NCI-H2081 (cell line): ENCODE results near the gene PRM2.

Experiments used
- DNase-seq, 2 experiments: peaks; one replicate each; lab custom pipeline; 2025; lab: John Stamatoyannopoulos, UW

The PRM2 gene, protein sequence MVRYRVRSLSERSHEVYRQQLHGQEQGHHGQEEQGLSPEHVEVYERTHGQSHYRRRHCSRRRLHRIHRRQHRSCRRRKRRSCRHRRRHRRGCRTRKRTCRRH

DNA sequence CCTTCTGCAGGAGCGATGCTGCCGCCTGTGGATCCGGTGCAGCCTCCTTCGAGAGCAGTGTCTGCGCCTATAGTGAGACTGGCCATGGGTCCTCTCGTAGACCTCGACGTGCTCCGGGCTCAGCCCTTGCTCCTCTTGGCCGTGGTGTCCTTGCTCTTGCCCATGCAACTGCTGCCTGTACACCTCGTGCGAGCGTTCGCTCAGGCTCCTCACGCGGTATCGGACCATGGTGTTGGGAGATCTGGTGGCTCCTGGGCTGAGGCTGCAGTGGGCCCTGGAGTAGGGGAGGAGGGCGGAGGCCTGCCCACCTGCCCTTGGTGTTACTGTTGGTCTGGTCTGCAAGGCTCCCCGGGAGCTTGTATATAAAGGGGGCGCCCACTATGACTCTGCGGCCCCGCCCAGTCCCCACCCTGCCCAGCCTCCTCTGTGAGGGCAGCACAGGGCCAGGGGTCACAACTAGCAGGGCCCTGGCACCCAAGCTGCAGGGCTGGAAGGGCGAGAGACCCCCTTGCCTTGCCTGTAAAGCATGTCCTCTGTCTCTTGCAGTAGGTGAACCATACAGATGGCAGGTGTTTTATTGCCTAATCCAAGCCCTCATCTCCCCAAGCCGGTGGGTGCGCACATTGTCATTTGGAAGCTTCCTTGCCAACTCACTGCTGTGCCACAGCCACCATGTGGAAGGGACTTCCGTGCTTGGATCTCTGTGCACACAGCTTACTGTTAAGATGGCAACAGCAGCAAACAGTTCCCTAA lies at the start of gene PRM2:
TSS of gene PRM2 (minus strand) at position 338 of the 753 bp plus-strand sequence. CDS start at position 228, 110 bp downstream.
- no peak for DNase-seq

DNA sequence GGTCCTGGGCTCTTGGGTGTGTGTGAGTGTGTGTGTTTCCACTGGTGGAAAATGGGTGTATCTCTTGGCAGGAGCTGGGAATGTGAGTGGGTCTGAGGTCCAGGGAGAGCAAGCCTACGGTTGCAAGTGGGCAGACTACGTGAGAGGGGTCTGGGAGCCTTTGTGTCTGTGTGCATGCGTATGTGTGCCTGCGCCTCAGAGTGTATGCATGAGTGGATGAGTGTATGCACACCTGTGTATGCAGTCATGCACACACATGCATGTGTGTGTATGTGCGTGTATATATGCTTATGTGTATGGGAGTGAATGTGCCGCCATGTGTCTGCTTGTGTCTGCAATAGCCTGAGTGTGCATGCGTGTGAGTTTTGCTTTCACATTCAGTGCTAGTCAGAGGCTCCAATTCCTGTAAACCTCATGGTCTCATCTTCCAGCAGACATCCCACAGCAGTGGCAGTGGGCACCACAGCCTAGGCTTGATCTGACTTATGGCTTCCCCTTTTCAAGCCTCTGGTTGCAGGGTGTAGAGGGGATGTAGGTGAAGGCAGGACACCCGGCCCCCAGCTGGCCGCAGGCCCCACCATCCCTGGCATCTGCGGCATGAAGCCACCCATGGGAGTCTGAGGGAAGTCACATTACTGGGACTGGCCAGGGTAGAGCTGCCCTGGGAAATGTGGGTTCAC lies 49.3 kb upstream of the PRM2 start:
- no peak for DNase-seq

DNA sequence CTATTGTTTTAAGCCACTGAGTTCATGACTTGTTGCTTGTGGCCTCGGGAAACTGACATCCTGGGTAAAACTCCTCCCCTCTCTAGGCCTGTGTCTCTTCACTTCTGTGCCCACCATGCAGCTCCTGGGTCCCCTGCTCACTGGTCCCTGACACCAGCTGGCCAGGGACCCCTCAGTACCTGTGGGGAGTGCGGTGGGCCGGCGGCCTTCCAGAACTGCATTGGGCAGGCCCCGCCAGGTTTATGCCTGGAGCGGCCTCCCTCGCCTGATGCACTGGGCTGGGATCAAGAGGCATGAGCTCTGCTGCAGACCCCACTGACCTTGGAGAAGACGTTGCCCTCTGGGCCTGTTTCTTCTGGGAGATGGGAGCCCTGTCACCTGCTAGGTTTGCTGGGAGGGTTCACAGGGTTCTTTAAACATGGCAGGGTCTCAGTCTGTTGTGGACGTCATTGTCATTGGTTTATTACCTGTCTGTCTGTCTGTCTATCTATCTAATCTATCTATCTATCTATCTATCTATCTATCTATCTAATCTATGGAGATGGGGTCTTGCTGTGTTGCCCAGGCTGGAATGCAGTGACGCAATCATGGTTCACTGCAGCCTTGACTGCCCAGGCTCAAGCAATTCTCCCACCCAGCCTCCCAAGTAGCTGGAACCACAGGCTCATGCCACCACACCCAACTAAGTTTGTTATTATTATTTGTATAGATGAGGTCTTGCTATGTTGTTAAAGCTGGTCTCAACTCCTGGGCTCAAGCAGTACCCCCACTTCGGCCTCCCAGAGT lies 47.5 kb upstream of the PRM2 start:
- DNase-seq, result no peak

DNA sequence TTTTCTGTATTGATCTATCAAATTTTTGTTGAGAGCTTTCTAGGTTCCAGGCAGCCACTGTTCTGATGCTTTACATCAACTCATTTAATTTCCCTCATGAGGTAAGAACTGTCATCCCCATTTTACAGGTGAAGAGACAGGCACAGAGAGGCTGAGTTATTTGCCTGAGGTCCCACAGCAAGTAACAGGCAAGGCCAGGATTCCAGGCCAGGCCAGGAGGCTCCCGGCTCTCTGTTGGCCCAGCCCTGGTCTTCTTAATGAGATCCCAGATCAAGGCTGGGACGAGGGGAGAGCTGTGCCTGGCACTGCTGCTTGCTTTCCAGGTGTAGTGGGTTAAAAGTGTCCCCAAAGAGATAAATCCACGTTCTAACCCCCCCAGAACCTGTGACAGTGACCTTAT lies 46.5 kb upstream of the PRM2 start:
- DNase-seq, result no peak

DNA sequence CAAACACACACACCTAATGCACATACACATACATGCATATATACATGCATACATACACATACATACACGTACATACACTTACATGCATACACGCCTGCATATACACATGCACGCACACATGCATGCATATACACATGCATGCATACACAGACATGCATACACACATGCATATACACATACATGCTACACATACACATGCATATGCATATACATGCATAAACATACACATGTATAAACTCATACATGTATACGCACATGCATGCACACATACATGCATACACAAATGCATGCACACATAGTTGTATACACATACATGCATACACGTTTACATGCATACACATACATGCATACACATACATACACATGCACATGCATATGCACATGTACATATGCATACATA lies 45.4 kb upstream of the PRM2 start:
- no peak for DNase-seq

DNA sequence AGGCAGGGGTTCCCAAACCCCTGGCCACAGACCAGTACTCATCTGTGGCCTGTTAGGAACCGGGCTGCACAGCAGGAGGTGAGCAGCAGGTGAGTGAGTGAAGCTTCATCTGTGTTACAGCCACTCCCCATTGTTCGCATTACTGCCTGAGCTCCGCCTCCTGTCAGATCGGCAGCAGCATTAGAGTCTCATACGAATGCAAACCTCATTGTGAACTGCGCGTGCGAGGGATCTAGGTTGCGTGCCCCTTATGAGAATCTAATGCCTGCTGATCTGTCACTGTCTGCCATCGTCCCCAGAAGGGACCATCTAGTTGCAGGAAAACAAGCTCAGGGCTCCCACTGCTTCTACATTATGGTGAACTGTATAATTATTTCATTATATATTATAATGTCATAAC lies 43.9 kb upstream of the PRM2 start:
- no peak for DNase-seq

DNA sequence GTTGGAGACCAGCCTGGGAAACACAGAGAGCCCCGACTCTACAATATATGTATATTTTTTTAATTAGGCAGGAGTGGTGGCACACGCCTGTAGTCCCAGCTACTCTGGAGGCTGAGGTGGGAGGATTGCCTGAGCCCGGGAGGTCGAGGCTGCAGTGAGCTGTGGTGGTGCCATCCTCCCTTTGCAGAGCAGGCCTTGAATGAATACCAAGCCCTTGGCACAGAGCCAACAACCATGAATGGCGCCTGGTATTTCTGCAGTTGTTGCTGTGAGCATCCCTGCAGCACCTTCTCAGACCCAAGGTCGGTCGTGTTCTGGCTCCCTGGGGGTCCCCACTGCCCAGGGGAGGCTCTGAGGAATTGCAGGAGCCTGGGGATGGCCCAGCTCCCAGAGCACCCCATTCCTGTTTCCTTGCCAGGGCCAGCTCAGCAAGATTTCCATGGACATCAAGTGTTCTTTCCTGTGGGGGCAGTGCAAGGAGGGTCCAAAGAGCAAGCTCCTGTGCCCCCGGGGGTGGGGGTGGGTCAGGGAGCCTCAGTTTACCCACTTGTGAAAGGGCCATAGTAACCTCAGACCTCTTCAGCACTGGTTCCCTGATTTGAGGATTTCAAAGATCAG lies 43.4 kb upstream of the PRM2 start:
- DNase-seq, result no peak

DNA sequence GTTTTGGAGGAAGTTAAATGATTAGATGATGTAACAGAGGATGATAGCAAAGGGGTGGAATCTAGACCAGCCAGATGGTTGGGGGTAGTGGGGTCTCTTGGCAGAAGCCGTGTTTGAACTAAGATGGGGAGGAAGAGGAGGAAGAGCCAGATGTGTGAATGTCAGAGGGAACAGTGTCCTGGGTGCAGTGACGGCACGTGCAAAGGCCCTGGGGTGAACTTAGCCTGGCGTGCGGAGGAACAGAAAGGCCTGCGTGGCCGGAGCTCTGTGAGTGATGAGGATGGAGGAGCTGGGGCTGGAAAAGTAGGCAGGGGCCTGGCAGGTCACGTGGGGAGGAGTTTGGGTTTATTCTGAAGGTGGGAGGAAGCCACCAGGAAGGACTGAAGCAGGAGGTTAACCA lies 42.5 kb upstream of the PRM2 start:
- no peak for DNase-seq

DNA sequence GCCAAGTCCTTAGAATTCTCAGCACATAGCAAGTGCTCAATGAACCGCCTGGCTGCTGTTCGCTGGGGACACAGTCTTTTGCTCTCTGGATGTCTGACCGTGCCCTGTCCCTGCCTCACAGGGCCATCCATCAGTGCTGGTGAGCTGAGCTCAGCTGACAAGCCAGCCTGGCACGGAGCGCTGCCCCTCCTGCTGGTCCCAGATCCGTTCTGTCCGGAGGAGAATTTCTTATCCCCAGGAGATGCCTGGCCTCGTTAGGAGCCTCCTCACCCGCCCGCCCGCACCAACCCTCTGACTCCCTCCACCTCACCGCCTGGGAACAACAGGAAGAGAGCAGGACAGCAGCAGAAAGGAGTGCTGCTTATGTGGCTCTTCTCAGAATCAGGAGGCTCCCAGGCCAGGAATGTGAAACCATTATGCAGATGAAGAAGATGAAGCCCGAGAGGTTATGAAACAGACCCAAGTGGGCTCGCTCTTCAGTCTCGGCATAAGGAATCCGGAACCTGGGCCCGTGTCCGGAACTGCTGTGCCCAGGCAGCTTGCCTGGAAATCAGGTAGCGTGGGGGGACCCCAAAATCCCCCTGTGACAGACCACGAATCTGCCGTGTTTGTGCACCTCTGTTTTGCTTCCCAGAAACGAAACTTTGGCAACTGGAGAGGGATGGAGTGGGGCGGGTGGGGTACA lies 40.2 kb upstream of the PRM2 start:
- DNase-seq, result no peak

DNA sequence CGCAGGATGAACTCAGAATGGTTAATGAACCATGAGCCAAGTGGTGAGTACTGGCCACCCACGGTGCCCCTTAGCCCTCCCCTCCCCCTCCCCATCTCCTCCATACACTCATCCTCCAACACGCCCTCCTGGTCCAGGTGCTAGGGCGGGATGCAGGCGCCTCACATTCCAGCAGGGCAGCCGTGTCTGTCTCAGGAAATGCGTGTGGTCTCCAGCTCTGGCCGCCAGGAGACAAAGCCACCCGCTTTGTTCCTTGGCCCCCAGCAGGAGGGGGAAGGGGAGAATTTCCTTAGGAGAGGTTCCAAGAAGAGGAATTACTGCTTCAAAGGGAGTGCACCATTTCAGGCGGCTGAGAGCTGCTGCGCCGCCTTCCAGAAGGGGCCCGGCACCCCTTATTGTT lies 39.2 kb upstream of the PRM2 start:
- DNase-seq, result no peak

DNA sequence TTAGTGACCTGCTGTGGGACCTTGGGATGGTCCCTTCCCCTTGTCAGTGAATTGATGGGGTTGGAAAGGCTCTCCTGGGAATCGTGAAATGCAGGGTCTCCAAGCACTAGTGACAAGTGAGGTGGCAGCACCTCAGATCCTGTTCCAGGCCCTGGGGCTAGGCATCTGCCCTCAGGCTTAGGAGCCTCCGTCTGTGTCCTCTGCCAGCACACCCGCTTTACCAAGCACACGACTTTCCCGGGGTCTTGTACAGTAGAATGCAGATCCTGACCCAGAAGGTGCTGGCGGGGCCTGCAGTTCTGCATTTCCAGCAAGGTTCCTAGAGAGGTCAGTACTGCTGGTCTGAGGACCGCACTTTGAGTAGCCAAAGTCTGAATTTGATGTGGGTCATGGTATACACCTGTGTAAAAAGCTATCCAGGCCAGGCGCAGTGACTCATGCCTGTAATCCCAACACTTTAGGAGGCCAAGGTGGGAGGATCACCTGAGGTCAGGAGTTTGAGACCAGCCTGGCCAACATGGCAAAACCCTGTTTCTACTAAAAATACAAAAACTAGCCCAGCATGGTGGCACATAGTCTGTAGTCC lies 38.1 kb upstream of the PRM2 start:
- no peak for DNase-seq

DNA sequence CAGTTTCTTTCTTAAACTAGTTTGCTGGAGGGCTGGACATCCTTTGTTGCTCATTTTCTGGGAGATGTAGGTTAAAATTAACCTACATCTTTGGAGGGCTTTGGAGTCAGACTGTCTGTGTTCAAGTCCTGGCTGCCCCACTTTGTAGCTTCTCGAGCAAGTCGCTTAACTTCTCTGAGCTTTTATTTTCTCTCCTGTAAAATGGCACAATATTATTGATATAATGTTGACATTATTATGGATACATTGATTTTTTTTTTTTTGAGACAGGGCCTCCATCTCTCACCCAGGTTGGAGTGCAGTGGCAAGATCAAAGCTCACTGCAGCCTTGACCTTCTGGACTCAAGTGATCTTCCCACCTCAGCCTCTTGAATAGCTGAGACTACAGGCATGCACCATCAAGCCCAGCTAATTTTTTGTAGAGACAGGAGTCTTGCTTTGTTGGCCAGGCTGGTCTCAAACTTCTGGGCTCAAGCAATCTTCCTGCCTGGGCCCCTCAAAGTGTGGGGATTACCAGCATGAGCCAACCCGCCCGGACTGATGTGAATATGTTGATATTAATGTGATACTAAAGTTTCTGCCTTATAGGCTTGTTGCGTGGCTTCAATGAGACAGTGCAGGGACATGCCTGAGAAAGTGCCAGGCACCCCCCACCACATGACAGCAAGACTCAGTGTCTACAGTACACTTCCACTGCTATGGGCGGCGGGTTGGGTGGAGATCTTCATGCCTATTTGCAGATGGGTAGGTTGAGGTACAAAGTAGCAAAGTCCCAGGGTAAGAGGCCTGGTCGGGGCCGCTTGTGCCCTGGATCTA lies 37.4 kb upstream of the PRM2 start:
- no peak for DNase-seq

DNA sequence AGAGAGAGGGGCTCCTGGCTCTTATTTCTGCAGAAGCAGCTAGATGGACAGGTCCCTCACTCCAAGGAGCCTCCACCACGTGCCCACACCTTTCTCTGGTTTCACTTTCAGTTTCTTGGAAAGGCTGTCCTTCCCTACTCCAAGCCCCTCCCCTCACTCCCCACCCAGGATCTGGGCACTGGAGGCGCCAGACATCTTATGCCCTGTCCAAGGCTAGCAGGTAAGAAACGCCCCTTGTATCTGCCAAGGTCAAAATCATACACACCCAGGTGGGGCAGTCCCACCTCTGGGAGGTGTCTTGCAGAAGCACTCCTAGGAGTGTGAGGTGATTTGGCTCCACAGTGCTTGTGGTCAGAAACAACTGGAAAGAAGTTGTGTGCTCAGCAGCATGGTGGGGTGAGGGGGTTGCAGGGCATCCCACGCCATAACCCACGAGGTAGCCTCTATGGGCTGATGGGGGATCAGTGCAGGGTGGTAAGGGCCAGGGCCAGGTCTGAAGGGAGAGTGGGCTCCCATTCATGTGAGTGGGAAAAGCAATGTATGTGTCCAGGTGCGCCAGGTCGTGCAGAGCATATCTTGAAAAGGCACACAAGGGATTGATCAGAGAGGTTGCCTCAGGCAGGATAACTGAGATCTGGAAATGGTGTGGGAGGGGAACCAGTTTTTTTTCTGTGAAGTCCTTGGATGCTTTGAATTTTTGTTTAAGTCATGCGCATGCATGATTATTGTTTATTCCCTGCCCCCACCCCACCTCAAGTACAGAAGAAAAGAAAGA lies 36.6 kb upstream of the PRM2 start:
- no peak for DNase-seq

DNA sequence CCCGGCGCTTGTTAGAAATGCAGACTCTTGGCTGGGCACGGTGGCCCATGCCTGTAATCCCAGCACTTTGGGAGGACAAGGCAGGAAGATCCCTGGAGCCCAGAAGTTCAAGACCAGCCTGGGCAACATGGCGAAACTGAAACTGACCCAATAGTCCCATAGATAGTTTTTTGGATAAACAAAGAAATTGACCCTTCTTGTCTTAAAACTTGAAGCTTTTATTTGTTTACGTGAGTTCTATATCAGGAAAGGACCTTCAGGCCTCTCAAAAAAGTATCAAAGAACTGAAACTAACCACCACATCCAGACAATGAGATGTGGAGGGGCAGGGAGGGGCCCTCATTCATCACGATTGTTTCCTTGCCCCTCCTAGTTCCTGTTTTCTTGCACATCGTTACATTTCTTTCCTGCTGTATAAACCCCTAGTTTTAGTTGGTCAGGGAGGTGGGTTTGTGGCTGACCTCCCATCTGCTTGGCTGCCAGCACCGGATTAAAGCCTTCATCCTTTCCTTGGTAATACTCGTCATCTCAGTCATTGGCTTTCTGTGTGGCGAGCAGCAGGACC lies 34.8 kb upstream of the PRM2 start:
- DNase-seq, result no peak

DNA sequence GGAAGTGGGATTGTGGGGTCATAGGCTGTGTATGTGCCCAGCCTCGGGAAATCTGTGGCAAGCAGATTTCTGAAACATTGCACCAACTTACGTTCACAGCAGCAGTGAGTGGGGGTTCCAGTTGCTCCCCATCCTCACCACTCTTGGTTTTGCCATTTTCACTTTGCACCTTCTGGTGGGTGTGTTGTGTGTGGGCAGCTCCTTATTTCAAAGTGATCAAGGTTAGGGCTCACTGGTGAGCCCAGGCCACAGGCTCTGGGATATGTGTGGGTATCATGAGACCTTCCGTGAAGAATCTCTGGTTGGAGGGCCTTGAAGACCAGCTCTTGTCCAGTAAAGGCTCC lies 34.3 kb upstream of the PRM2 start:
- DNase-seq, result no peak

DNA sequence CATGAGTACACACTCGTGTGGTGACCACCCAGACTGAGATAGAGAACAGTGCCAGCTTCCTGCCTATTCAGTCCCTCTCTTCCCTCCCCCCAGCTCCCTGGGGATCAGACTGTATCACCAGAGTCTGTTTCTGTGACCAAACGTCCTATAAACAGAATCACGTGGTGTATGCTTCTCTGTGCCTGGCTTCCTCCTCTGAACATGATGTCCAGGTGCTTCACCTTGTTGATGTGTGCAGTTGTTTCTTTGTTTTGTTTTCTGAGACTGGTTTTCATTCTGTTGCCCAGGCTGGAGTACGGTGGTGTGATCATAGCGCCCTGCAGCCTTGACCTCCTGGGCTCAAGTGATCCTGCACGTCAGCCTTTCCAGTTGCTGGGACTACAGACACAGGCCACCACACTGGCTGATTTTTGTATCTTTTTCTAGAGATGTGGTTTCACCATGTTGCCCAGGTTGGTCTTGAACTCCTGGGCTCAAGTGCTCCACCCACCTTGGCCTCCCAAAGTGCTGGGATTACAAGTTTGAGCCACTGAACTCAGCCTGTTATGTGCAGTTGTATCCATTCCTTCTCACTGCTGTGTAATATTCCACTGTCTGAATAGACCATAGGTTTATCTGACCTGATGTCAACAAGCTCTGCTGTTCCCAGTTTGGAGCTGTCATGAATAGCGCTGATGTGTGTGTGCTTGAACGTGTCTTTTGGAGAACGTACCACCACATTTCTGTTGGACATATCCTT lies 33.8 kb upstream of the PRM2 start:
- no peak for DNase-seq

DNA sequence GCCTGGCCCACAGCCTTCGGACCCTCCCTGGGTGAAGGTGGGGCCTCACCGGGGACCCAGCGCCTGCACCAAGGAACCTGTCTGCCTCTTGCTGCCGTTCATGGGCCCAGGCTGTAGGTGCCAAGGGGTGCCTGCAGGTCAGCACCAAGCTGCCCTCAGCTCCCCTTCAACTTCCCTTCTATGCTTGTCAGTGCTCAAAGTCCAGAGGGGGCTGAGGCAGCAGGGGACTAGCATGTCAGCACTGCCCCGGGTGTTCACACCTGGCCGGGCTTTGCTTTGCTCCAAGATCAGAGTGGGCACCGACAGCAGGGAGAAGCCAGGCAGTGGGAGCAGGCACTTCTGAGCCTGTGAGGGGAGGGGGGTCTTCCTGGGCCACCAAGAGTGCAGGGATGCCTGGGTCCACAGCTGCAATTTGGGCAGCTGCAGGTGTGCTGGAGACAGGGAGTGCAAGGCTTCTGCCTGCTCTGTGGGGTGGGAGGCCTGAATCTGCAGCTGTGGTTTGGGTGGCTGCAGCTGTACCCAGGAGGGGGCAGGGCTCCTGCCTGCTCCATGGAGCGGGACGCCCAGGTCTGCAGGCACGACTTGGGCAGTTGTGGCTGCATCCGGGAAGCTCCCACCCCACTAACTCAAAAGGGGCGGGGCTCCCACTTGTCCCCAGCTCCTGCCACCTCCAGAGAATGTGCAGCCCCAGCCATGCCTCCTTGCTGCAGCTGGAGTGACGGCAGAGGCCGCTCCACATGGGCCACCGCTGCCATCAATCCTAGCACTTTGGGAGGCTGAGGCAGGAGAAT lies 32.4 kb upstream of the PRM2 start:
- DNase-seq, result no peak
